Stimulated activated CD8-positive, alpha-beta memory T cell treated with anti-CD3 and anti-CD28 coated beads, Interleukin-4, amount 100 ng/mL, for 24 hours (primary cell): Measurements from ENCODE around the gene CACNA1C.

Experiments used
- DNase-seq: peaks from one replicate; pipeline ENCODE4 v3.0.0-alpha.2; 2020; ENCODE audit warnings: low read depth

The CACNA1C gene

DNA sequence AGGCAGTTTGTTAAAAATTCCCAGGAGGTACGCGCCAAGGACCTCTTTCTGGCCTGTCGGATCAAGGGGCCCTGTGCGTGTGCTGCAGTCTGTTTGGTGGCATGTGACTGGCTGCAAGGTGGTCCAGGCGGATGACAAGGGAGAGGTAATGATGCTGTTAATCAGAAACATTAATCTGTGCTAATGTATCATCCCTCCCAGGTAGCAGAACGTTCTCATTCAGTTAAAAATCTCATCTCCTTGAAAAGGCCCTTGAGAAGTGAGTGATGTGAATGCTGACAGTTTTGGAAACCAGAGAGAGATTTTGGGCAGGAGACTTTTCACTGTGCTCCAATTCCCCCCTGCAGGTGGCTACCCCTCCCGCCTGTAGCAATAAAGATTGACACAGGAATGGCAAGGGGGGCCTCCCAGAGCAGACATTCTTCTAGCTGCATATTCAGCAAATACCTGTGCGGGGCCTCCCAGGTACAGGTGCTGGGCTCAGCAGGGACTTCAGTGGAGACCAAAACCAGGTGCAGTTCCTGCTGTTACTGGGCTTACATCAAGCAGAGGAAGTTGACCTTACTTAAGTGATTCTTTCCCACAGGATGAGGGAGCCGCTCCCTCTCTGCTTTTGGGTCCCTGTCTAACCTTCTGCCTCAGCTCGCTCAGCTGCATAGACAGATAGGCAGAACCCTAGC, 364.8 kb downstream of the CACNA1C start:
- DNase-seq, result no peak

DNA sequence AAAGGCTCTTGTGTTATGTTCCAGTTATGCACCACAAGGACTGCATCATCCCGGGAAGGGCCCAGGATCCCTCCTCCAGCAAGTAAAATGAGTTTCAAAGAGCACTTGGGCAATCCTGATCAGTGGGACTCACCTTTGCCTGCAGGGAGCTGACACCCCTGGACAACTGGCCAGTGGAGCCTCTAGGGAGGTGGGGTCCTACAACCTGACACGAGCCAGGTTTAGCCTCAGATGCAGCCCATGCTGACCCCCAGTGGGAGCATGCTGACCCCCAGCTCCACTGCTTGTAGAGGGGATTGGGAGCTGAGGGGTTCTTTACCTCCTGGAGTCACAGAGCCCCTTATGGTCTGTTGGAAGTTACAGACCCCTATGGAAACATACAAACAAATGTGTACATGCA, 365.8 kb downstream of the CACNA1C start:
- DNase-seq, result no peak

DNA sequence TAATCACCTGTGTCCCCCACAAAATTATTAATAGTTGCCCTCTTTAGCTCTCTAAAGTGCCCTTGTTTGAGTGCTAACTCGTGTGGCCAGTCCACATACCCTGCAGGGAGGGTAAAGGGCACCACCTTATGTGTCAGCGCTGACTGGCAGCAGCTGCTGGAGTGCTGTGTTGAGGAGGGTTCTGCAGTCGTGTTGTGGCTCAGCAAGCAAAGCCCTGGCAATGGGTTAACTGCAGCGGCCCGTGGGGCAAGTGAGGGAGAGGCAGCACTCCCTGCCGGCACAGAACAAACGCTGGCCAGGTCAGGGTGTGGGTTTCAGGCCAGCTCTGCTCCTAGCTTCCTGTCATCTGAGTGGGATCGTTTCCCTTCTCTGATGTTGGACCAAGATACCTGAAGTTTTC, 369.8 kb downstream of the CACNA1C start:
- DNase-seq, result no peak

DNA sequence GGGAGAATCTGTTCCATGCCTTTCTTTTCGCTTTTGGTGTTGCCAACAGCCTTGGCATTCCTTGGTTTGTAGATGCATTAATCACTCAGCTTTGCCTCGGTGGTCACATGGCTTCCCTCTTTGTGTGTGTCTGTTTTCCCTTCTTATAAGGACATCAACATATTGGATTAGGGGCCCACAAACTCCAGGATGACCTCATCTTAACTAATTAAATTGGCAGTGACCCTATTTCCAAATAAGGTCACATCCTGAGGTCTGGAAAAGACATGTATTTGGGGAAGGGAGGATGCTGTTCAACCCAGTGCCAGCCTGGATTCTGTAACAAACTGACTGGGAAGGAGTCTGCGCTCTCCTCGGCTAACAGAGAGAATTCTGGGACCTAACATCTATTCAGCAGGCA, 376.2 kb downstream of the CACNA1C start:
- no peak for DNase-seq

DNA sequence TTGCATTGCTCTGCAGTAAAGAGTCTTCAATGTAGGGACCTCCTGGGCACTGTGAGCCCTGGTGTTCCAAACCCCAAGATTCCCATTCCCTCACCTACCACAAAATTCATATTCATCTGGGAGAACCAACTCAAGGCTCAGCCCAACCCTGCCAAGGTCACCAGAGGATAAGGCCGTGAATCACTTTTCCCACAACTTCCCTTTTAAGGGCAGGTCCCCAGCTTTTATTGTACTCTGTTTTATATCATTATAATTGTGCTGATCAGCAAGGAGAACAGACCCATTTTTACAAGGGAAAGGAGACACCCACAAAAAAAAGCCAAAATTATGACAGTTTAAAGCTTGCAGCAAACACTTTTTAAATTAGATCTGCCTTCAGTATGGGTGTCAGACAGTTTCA, 379.0 kb downstream of the CACNA1C start:
- no peak for DNase-seq

DNA sequence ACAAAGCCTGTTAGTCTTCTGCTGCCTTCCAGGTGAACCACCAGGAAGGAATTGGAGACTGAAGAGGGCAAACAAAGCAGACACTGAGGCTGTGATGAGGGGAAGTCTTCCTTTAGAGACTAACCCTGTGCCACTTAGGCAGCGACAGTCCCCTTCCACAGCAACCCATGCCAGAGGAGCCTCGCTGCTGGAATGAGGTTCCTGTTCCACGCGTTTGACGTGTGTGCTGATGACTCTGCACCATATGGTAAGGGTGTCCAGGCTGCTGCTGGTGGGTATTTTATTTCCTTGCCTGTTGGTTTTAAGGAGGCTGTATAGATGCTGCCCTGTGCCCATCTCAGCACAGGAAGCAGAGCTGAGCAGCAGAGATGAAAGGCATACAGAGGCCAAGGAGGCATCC, 380.1 kb downstream of the CACNA1C start:
- DNase-seq, result no peak

DNA sequence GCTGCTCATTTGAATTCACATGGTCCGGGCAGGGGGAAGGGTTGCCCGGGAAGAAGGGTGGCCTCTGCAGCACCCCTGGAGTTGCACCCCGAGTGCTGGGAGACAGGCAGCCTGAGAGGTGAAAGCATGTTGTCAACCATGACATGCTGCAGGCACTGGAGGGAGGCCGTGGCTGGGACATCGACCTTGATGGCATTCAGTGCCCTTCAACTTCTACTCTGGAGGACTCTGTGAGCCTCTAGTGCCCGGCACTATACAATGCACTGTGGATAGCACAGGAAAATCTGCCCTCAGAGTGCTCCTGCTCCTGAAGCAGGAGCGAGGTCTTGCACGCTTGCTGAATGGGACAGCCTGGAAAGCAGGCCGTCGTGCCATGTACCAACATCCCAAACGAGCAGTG, 382.7 kb downstream of the CACNA1C start:
- DNase-seq, result no peak

DNA sequence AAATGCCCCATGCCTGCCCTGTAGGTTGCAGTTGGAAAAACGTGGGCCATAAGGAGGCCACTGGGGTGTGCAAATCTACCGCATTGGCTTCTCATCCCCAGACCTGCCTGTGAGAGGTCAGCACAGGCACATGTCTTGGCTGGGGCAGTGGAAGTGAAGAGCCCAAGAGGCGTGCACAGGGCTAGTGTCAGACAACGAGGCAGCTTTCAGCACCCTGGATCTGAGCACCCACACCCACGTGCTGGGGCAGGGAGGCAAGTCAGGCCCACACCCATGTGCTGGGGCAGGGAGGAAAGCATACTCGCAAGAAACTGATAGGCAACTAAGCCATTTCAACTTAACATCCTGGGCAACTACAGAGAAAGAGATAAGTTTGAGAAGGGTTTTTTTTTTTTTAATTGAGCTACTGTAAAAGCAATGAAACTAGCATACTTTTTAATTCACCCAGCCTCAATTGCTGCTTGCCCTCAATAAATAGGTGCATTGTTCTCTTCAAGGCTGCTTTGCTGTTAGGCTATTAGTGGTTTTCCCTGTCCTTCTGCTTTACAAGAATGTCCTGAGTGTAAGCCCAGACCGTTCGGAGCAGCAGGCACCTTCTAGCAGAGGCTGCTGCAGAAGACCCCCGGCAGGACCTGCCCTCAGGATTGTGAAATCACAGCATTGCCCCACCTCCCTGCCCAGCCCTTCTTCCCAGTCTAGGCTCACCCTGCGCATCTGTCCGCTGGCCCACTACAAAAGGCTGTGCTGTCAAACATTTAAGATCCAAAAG, 386.7 kb downstream of the CACNA1C start:
- DNase-seq, result no peak

DNA sequence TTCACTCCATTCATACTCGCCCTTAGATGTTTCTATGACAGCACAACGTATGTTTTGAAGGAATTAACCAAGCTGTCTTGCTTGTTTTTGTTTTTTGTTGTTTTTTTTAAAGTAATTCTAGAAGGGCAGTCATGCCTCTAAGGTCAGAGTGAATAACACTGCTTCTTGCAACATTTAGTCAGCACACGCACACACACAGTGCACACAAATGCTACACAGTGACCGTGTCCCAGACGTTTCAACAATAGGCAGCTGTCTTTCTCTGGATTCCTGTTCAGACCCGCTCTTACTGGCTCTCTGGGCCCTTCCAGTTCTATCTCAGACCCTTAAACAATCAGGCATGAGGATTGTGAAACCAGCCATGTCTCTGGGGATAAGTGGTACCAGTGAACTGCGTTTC, 391.0 kb downstream of the CACNA1C start:
- DNase-seq, result no peak

DNA sequence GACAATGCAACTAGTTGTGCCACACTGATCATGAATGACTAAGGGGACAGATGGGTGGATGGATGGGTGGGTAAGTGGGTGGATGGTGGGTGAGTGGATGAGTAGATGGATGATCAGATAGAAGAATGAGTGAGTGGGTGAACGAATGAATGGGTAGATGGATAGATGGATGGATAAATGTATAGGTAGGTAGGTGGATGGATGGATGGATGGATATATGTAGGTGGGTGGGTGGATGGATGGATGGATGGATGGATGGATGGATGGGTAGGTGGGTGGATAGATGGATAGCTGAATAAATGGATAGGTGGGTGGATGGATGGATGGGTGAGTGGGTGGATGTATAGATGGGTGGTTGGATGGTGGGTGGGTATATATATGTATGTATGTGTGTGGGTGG, 393.2 kb downstream of the CACNA1C start:
- DNase-seq, result no peak

DNA sequence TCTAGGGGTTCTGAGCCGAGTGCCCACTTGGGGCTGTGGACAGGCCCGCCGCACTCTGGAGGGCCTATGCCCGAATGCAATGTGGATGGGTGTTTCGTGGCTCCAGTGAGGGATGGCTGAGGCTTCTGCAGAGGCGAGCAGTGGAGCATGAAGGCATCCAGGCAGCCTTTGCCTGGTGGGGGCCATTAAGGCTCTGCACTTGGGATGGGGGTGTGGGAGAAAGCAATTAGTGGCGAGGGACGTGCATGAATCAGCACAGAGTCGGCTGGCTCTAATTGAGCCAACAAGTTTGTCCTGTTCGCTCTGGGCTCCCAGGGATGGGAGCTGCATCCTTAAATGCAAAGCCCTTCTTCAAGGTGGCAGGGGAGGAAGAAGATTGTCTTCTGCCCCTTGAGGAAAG, 395.1 kb downstream of the CACNA1C start:
- no peak for DNase-seq

DNA sequence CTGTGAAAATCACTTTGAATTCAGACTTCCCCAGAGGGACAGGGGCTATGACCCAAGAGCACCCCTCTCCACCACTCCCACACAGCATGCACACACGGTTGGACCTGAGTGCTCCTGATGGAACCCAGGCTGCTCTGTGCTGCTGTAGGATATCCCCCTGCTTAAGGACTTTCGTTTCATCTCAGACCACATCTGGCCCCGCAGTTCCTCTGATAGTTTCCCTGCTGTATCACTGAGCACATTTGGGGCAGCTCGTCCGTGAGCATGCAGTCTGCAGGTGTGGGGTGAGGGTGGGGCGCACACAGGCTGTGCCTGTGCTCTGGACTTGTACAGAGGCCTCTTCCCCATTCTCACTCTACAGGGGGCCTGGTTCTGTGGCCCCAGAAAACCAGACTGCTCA, 396.8 kb downstream of the CACNA1C start:
- no peak for DNase-seq

DNA sequence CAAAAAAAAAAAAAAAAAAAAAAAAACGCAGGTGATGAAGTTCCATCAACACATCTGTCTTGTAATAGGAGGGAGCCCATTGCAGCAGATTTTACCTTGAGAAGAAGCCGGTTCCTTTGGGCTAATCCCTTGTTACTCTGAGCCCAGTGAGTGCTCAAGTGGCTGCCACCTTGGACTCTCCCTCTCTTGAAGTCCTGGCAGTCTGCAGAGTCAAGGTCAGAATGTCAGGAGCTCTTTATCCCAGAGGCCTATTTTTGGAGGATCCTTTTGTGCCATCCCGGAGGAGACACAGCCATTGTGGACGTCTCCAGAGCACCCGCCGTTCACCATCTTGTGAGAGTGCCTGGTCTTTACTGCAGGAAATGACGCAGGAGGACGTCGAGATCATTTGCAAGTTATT, 397.8 kb downstream of the CACNA1C start:
- DNase-seq, result no peak

DNA sequence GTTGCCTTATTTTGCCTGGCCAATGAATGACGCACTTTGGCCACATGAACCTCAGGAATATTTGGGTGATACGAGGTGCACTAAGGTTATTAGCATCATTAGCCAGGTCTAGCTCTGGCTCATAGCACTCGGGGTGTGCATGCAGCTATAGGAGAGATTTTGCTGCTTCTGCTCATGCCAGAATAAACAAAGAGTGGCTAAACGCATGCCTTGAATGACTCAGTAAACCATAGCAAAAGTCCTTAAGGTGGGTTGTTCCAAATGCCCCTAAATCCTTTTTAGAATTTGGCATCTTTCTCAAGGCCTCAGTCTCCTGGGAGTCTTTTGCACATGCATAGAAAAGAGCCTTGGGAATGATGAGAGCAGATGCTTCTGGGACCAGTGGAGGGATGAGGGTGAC, 398.2 kb downstream of the CACNA1C start:
- no peak for DNase-seq

DNA sequence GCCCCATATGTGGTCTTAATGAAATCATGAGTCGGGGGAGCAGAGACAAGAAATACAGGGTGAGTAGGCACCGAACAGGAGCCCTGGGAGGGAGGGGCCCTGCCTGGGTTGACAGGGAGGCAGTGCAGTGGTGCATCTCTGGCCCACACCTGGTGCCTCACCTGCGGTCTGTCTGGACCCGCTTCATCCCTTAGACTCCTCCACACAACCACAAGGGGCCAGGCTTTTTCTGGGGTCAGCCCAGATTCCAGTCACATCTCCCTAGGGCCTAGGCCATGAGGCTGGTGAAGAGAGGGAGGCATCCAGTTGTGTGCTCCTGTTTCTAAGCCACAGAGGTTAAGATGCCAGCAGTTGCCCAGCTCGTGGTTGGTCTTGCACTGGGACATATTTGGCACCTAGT, 398.7 kb downstream of the CACNA1C start:
- no peak for DNase-seq

DNA sequence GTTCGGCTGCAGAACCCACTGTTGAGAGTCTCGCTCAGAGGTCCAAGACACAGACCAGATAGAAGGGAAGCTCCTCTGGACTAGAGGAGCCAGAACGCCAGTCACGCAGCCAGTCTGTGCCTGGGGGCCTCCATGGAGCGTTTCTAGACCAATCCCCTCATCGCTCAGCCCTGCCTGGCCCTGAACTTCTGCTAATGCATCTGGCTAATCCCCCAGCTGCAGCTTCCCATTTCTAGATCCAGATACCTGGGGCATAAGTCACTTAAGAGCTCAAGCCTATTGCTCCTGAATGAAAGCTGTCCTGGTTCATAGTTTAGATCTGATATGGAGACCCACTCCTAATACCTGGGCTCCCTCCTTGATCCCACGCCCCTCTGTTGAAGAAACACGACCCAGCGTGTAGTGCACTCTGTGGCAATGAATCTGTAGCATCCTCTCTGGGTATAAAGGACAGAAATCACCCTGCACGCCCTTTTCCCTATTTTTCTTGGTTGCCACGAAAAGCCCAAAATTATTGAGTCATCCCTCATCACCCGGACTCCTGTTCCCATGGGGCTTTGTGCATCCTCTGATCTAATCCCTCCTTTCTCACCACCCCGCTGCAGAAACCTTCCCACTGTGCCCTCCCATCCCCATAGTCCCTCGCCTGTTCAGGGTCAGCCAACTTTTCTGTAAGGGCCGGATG, 400.4 kb downstream of the CACNA1C start:
- DNase-seq, result no peak

DNA sequence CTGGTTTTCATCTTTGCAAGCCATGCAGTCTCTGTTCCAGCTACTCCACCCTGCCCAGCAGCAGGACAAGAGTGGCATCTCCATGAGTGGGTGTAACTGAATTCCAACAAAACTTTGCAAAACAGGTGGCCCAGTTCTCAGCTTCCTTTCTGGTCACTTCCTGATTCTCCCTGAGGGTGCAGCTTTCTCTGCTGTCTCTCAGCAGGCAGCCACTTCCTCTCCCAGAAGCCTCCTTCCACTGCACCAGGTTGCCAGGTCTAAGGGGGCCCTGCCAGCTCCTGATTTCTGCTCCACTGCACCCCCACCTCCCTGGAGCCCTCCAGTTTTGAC, 400.9 kb downstream of the CACNA1C start:
- DNase-seq, result no peak

DNA sequence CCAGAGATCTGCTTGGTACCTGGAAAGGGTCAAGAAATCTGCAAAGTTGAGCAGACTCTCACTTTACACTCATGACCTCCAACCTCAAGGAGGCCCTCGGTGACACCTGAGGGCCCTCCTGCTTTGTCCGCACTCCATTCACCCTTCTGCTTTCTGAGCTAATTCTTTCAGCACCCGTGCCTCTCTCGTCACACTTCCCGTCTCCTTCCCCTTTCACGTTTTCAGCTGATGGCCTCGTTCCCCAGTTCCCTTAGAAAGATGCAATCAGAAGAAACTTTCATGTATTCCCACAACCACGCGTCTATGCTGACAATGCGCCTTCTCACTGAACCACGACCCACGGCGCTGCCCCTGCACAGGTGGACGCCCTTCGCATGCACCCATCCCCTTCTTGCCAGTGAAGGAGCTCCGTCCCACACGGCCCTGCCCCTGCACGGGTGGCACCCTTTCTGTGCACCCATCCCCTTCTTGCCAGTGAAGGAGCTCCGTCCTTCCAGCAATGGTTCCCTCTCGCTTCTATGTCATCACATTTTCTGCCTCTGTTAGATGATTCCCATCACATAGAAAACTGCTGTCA, 401.9 kb downstream of the CACNA1C start:
- DNase-seq, result no peak

DNA sequence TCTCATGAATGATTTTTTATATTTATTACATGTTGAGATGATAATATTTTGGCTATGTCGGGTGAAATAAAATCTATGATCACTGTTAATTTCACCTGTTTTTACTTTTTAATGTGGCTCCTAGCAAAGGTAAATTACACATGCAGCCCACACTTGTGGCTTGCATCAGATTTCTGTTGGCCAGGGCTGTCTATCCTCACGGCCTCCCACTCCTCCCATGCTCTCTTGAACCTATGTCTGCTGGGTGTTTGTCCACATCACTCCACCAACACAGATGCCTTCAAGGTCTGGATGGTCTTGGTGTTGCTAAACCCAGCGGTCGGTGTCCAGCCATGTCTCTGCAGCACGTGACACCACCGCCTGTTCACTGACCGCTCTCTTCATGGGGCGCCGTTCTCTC, 402.6 kb downstream of the CACNA1C start:
- no peak for DNase-seq

DNA sequence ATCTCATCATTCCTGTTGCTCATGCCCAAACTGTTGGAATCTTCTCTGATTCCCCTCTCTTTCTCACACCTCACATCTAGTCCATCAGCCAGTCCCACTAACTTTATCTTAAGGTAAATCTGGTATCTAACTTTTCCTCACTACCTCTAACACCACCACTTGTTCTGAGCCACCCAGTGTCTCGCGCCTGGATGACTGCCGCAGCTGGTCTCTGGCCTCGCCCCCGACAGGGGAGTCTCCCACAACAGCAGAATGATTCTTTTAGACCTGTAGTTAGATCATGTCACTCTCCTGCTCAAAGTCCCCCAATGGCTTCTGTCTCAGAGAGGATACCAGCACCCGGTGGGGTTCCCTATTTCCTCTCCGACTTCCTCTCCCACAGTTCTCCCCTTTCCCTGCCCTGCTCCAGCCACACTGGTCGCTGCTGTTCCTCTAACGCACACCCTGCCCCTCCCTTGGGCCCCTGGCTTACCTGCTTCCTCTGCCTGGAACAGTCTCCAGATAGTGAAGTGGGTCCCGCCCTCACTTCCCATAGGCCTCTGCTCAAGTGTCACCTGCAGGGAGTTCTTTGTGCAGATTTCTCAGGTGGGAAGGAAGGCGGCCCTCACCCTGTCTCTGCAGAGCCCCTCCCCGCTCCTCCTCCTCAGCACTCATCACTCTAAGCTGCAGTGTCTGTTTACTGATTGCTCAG, 403.5 kb downstream of the CACNA1C start:
- DNase-seq, result no peak

DNA sequence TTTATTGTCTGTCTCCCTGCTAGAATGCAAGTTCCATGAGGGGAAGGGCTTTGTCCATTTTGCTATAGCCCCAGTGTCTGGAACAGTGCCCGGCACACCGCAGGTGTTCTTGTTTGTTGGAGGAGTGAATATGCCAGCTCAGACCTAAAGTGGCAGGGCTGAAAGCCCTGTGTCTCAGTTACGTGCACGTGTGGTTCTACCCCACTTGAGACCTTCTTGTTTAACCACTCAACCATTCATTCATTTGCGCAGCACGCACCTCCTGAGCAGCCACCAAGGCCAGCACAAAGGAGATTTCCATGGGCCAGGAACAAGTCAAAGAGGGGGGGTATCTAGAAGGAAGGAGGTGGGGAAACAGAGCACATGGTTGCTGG, 404.0 kb downstream of the CACNA1C start:
- no peak for DNase-seq

DNA sequence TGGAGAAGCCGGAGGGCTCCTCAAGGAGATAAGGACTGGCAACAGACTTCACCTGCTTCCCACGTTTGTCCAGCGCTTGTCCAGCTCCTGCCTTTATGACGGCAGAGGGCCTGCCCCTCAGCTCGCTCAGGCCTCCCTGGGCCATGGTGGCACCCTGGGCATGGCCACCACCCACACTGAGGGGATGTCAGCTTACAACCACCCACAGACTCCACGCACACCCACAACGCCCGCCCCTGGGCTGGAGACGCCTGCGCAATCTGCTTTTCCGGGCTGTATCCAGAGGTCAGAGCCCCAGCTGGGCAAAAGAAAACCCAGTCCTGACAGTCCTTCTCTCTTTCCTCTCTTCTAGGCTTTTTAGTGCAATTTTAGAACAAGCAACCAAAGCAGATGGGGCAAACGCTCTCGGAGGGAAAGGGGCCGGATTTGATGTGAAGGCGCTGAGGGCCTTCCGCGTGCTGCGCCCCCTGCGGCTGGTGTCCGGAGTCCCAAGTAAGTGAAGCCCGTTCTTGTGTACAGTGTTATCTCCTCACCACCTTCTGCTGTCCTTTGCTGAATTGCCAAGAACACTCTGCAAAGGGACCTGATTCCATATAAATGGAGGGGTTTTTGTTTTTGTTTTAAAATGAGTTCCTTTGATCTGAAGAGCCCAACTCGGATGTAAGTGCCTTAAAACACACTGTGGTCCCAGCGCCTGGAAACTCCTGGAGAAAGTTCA, 404.6 kb downstream of the CACNA1C start:
- DNase-seq, result no peak
